HG02642 (cell line): ENCODE data around the gene EGFLAM.

Experiments used
- ATAC-seq: cut with Tn5 transposase; IDR thresholded peaks from one replicate; pipeline ENCODE4 v1.9.1; 2021; ENCODE audit warnings: mild to moderate bottlenecking; ENCODE audit not compliant: unreplicated experiment, poor library complexity

The EGFLAM gene

GRCh38 chr5:38370358-38371100 lies 112.2 kb downstream of the EGFLAM start:
- no peak for ATAC-seq

GRCh38 chr5:38371596-38371995 lies 113.2 kb downstream of the EGFLAM start:
- no peak for ATAC-seq

GRCh38 chr5:38373743-38374142 lies 115.4 kb downstream of the EGFLAM start:
- ATAC-seq = no peak

- no peak for ATAC-seq
Measured at GRCh38 chr5:38375423-38375822, 117.1 kb downstream of the EGFLAM start.

- ATAC-seq = no peak
Measured at GRCh38 chr5:38376404-38376803, 118.0 kb downstream of the EGFLAM start.

- ATAC-seq = no peak
Measured at GRCh38 chr5:38378579-38378978, 120.2 kb downstream of the EGFLAM start.

GRCh38 chr5:38379350-38379937 lies 121.1 kb downstream of the EGFLAM start:
- no peak for ATAC-seq

GRCh38 chr5:38380537-38380936 lies 122.2 kb downstream of the EGFLAM start:
- no peak for ATAC-seq

- no peak for ATAC-seq
Measured at GRCh38 chr5:38381361-38381760, 123.0 kb downstream of the EGFLAM start.

- peak; percentile 99 for ATAC-seq
Measured at GRCh38 chr5:38382898-38383297, 124.5 kb downstream of the EGFLAM start.

- ATAC-seq = no peak
Measured at GRCh38 chr5:38383701-38384100, 125.3 kb downstream of the EGFLAM start.

GRCh38 chr5:38384396-38384795 lies 126.0 kb downstream of the EGFLAM start:
- ATAC-seq = no peak

GRCh38 chr5:38387161-38387560 lies 128.8 kb downstream of the EGFLAM start:
- ATAC-seq = no peak

GRCh38 chr5:38393636-38394035 lies 135.3 kb downstream of the EGFLAM start:
- no peak for ATAC-seq

- ATAC-seq = no peak
Measured at GRCh38 chr5:38396766-38397165, 138.4 kb downstream of the EGFLAM start.

- no peak for ATAC-seq
Measured at GRCh38 chr5:38400365-38400764, 142.0 kb downstream of the EGFLAM start.

GRCh38 chr5:38401145-38401544 lies 142.8 kb downstream of the EGFLAM start:
- no peak for ATAC-seq

GRCh38 chr5:38403406-38403805 lies 145.0 kb downstream of the EGFLAM start:
- no peak for ATAC-seq

- ATAC-seq = no peak
Measured at GRCh38 chr5:38403877-38404635, 145.7 kb downstream of the EGFLAM start.

GRCh38 chr5:38404667-38405276 lies 146.4 kb downstream of the EGFLAM start:
- no peak for ATAC-seq
